ENCODE results near the gene DBNL.
A peak's percentile ranks its signal among the peaks of the same experiment; 100 is the strongest.

DBNL gene

DNA sequence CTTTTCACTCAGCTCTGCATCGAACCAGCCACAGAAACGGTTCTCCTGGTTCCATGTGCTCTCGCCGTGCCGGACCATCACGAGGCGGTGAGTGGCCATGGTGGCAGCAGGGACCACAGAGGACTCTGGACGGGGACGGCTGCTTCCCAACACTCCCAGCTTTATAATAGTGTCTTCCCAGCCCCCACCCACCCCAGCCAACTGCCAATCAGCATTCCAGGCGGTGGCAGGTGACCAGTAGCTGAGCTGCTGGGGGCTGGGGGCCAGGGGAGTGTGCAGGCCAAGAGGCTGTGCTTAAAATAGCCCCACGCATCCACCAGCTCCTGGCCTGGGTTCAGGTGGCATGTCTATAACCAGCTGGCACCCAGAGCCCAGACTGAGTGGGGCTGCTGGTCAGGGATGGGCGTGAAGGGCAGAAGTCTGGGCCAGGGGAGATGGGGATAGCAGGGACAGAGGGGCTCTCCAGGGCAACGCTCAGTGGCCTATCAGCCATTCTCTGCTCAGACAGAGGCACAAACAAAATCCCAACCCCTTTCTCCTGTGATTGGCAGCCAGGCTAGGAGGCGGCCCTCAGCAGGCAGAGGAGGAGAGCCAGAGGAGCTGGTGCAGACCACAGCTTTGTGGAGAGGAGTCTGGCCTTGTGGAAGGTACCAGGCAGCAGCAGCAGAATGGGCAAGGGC lies 21.1 kb downstream of the DBNL start, which contains the start of gene PGAM2:
PGAM2 (minus strand) TSS at position 137 of the 680 bp plus-strand sequence; CDS start at position 99, 38 bp downstream.
- H3K9me3 Mint-ChIP-seq = no peaks in the 10 kb centered on the region
- H3K36me3 Mint-ChIP-seq = no peaks in the 10 kb centered on the region
- H3K4me3 Mint-ChIP-seq = no peak within 1 kb of the TSS
- no peak within 1 kb of the TSS for H3K27ac Mint-ChIP-seq
- peaks cover 37% of the 10 kb centered on the region for H3K4me1 Mint-ChIP-seq
- H3K27me3 Mint-ChIP-seq = no peaks in the 10 kb centered on the region

DNA sequence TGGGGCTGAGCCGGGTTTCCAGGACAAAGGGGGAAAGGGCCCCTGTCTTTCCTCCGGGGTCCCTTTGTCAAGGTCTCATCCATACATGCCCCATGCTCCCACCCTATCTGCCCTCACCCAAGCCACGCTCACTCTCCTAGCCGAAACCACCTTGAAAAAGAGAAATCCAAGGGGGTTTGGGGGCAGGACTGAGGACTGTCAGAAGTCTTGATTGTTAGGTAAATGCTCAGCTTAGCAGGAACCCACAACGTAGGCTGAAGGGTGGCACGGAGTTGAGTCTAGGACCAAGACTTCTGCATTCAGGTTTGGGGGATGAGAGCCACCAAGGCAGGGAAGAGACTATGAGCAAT lies 21.6 kb downstream of the DBNL start:
- H3K4me3 Mint-ChIP-seq = no peak overlapping the region
- H3K9me3 Mint-ChIP-seq = no peaks in the 10 kb centered on the region
- H3K27ac Mint-ChIP-seq = no peak overlapping the region
- peaks cover 37% of the 10 kb centered on the region for H3K4me1 Mint-ChIP-seq
- no peaks in the 10 kb centered on the region for H3K36me3 Mint-ChIP-seq
- H3K27me3 Mint-ChIP-seq = no peaks in the 10 kb centered on the region

- no peaks in the 10 kb centered on the region for H3K27me3 Mint-ChIP-seq
- H3K27ac Mint-ChIP-seq = peak overlapping the region; percentile 31
- no peak overlapping the region for H3K4me3 Mint-ChIP-seq
- no peaks in the 10 kb centered on the region for H3K9me3 Mint-ChIP-seq
- H3K4me1 Mint-ChIP-seq = peaks cover 37% of the 10 kb centered on the region
- H3K36me3 Mint-ChIP-seq = no peaks in the 10 kb centered on the region
Measured at GRCh38 chr7:44066494-44067063, 22.1 kb downstream of the DBNL start.

DNA sequence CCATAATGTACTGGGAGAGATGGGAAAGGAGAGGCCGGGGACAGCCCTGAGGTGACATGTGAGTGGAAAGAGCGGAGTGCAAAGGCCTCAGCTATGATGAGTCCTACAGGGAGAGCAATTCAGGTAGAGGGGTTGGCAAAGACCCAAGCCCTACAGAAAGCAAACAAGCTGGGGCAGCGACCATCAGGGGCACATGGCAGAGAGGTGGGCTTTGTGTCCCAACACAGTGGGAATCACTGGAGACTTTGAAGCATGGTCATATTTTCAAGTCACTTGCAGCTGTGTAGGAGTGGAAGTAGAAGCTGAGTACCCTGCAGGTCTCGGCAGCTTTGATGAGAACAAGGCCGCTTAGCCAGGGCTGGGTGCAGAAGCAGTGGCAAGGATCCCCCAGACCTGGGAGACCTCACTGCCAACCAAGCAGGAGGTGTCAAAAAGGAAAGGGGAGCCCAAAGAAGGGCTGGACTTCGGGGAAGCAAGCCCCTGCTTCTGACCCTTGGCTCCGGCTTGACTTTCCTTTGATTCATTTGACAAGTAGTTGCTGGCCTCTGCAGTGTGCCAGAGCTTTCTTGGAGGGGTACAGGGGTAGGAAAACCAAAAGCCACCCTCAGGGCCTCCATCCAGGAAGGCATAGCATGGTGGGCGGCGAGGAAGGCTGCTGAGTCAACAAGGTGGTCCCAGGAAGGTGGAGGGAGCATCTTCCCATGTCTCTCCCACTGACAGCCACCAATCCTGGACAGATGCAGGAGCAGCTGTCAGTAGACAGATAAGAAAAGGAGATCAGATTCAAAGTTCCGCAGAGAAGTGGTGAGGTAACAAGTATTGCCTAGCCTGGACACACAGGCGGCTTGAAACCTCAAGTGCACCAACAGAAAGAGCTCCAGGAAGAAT lies 22.8 kb downstream of the DBNL start:
- peak overlapping the region; percentile 31 for H3K27ac Mint-ChIP-seq
- H3K9me3 Mint-ChIP-seq = no peaks in the 10 kb centered on the region
- H3K4me1 Mint-ChIP-seq = peaks cover 41% of the 10 kb centered on the region
- H3K4me3 Mint-ChIP-seq = no peak overlapping the region
- no peaks in the 10 kb centered on the region for H3K27me3 Mint-ChIP-seq
- no peaks in the 10 kb centered on the region for H3K36me3 Mint-ChIP-seq

DNA sequence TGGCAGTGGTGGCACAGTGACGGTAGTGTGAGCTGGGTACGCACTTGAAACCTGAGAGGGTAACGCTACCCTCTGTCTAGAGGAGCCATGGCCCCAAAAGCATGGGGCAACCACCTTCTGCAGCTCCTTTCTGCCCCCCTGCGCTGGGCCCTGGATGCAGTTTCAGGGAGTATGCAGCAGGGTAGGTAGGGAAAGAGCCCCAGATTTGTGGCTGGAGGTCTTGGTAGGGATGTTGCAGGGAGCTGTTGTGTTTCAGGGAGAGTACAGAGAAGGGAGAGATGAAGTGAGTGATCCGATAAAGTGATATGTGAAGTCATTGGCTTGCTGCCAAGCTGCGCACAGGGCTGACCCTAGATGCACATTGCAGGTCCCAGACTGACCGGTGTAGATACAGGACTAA lies 23.6 kb downstream of the DBNL start:
- peaks cover 44% of the 10 kb centered on the region for H3K4me1 Mint-ChIP-seq
- no peaks in the 10 kb centered on the region for H3K9me3 Mint-ChIP-seq
- H3K36me3 Mint-ChIP-seq = no peaks in the 10 kb centered on the region
- H3K4me3 Mint-ChIP-seq = no peak overlapping the region
- H3K27me3 Mint-ChIP-seq = no peaks in the 10 kb centered on the region
- H3K27ac Mint-ChIP-seq = peak overlapping the region; percentile 38

DNA sequence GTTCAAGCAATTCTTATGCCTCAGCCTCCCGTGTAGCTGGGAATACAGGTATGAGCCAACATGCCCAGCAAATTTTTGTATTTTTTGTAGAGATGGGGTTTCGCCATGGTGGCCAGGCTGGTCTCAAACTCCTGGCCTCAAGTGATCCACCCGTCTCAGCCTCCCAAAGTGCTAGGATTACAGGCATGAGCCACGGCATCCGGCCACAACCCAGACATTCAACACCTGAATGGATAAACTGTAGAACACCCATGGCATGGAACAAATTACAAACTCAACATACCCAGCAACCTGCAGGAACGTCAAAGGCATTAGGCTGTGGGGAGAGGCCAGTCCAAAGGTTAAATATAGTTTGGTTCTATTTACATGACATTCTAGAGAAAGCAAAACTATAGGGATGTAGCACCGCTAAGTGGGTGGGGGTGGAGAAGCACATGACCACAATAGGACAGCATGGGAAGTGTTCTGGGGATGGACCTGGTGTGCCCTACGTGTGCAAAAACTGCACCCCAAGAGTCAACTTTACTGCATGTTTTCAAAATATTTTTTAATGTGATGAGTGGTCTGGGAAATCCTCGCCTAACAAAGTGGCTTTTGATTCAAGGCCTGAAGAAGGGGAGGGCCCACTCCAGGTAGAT lies 27.3 kb downstream of the DBNL start:
- H3K4me3 Mint-ChIP-seq = no peak overlapping the region

GRCh38 chr7:44072364-44073231 lies 28.1 kb downstream of the DBNL start:
- Mint-ChIP-seq H3K27ac (no peak overlapping the region), H3K9me3 (no peaks in the 10 kb centered on the region), H3K27me3 (no peaks in the 10 kb centered on the region), H3K4me3 (no peak overlapping the region), H3K4me1 (peaks cover 26% of the 10 kb centered on the region), H3K36me3 (no peaks in the 10 kb centered on the region)

More for the DNA sequence above, 27.3 kb downstream of the DBNL start:
- Mint-ChIP-seq H3K36me3 (no peaks in the 10 kb centered on the region), H3K9me3 (no peaks in the 10 kb centered on the region), H3K4me1 (peaks cover 30% of the 10 kb centered on the region), H3K27ac (no peak overlapping the region), H3K27me3 (no peaks in the 10 kb centered on the region)

GRCh38 chr7:44073664-44074348 lies 29.3 kb downstream of the DBNL start:
- peaks cover 23% of the 10 kb centered on the region for H3K4me1 Mint-ChIP-seq
- no peak overlapping the region for H3K27ac Mint-ChIP-seq
- H3K36me3 Mint-ChIP-seq = peaks cover 2% of the 10 kb centered on the region
- H3K4me3 Mint-ChIP-seq = no peak overlapping the region
- H3K9me3 Mint-ChIP-seq = no peaks in the 10 kb centered on the region
- no peaks in the 10 kb centered on the region for H3K27me3 Mint-ChIP-seq

GRCh38 chr7:44074349-44074695 lies 29.8 kb downstream of the DBNL start:
- H3K4me3 Mint-ChIP-seq = no peak overlapping the region
- H3K4me1 Mint-ChIP-seq = peaks cover 19% of the 10 kb centered on the region
- no peak overlapping the region for H3K27ac Mint-ChIP-seq
- H3K36me3 Mint-ChIP-seq = peaks cover 2% of the 10 kb centered on the region
- no peaks in the 10 kb centered on the region for H3K9me3 Mint-ChIP-seq
- H3K27me3 Mint-ChIP-seq = no peaks in the 10 kb centered on the region

GRCh38 chr7:44075296-44076075 lies 31.0 kb downstream of the DBNL start:
- Mint-ChIP-seq H3K4me3 (no peak overlapping the region), H3K27ac (no peak overlapping the region), H3K36me3 (peaks cover 2% of the 10 kb centered on the region), H3K4me1 (peaks cover 19% of the 10 kb centered on the region), H3K9me3 (no peaks in the 10 kb centered on the region), H3K27me3 (no peaks in the 10 kb centered on the region)

- Mint-ChIP-seq H3K9me3 (no peaks in the 10 kb centered on the region), H3K27me3 (no peaks in the 10 kb centered on the region), H3K4me1 (peaks cover 27% of the 10 kb centered on the region), H3K27ac (no peak overlapping the region), H3K4me3 (no peak overlapping the region), H3K36me3 (peaks cover 4% of the 10 kb centered on the region)
Measured at GRCh38 chr7:44076101-44076895, 31.8 kb downstream of the DBNL start.

DNA sequence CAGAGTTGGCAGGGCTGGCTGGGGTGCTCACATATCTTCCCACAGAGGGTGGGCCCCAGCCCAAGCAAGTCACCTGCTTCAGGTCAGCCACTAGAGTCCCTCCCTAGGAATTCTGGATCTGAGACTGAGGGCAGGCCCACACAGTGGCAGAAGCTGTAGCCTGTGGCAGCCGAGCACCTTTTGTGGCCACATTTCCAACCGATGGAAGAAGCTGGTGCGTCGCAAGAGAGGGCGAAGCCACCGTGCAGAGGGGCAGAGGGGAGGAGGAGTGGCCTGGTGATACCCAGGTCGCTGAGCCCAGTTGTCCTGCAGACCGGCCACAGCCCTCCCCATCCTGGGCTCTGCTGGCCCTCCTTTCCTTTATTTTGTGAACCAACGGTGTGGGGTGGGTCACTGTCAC lies 32.6 kb downstream of the DBNL start:
- Mint-ChIP-seq H3K4me1 (peaks cover 28% of the 10 kb centered on the region), H3K36me3 (peaks cover 5% of the 10 kb centered on the region), H3K9me3 (no peaks in the 10 kb centered on the region), H3K27me3 (no peaks in the 10 kb centered on the region), H3K4me3 (no peak overlapping the region), H3K27ac (no peak overlapping the region)

GRCh38 chr7:44077681-44078091 lies 33.2 kb downstream of the DBNL start:
- Mint-ChIP-seq H3K36me3 (peaks cover 5% of the 10 kb centered on the region), H3K9me3 (no peaks in the 10 kb centered on the region), H3K27me3 (no peaks in the 10 kb centered on the region), H3K27ac (peak overlapping the region; percentile 57), H3K4me3 (peak overlapping the region; percentile 53), H3K4me1 (peaks cover 24% of the 10 kb centered on the region)

Measured in activated naive CD4-positive, alpha-beta T cell treated with anti-CD3 and anti-CD28 coated beads, Interleukin-2, amount 50 U/mL, for 24 hours (primary cell).